CD14-positive monocyte (primary cell): ENCODE measurements around the gene PADI6. TPM values are rescaled to one million over a fixed set of nuclear protein-coding genes. Genes with fewer than 3 reads are reported as not detected.
A peak's percentile ranks its signal among the peaks of the same experiment; 100 is the strongest.

Experiments
- DNase-seq, 3 donors: peaks; one replicate each; pipeline ENCODE4 v3.0.0-alpha.2; 2011 to 2022
- H2AFZ ChIP-seq: 2 replicates; pipeline ENCODE4 v1.6.0; 2012; ENCODE audit warnings: mild to moderate bottlenecking, low read depth, low read length, inconsistent platforms; ENCODE audit not compliant: insufficient read depth, poor library complexity, severe bottlenecking
- H3K27ac ChIP-seq, 2 donors: 1 replicate in 1 of 2; 2 replicates in 1 of 2; pipeline ENCODE4 v1.5.1; 2012 to 2013; ENCODE audit warnings: low read length in 2 of 2, control low read depth in 1 of 2, inconsistent platforms in 1 of 2, low read depth in 1 of 2, mild to moderate bottlenecking in 1 of 2
- H3K27me3 ChIP-seq, 2 donors: one replicate each; pipeline versions ENCODE4 v1.6.0 to v1.6.1; 2011 to 2013; ENCODE audit warnings: low read length in 2 of 2; ENCODE audit not compliant: control insufficient read depth in 2 of 2, insufficient read depth in 2 of 2
- H3K36me3 ChIP-seq, 2 donors: replicated peaks in 1 of 2; 1 replicate in 1 of 2; 2 replicates in 1 of 2; pipeline versions ENCODE4 v1.5.1 to v1.6.1; 2012 to 2013; ENCODE audit warnings: low read length in 2 of 2, control low read depth in 1 of 2, inconsistent platforms in 1 of 2, mild to moderate bottlenecking in 1 of 2; ENCODE audit not compliant: insufficient read depth in 2 of 2, control insufficient read depth in 1 of 2
- H3K4me1 ChIP-seq, 2 donors: 1 replicate in 1 of 2; 2 replicates in 1 of 2; pipeline versions ENCODE4 v1.5.1 to v1.6.1; 2012 to 2013; ENCODE audit warnings: low read length in 2 of 2, control low read depth in 1 of 2, inconsistent platforms in 1 of 2, mild to moderate bottlenecking in 1 of 2, moderate library complexity in 1 of 2; ENCODE audit not compliant: insufficient read depth in 2 of 2, control insufficient read depth in 1 of 2
- H3K4me2 ChIP-seq: replicated peaks from 2 replicates; pipeline ENCODE3; 2012; ENCODE audit warnings: low read length, moderate library complexity, mild to moderate bottlenecking; ENCODE audit not compliant: poor library complexity, severe bottlenecking; ENCODE audit errors: extremely low read depth
- H3K4me3 ChIP-seq, 3 experiments: fragments of 200-600 bp in 1 of 3; sonication (generic) in 1 of 3; replicated peaks in 1 of 3; 1 replicate in 2 of 3; 2 replicates in 1 of 3; pipeline ENCODE4 v1.5.1; 2011 to 2013; ENCODE audit warnings: low read length in 3 of 3, mild to moderate bottlenecking in 3 of 3, control low read depth in 2 of 3, low read depth in 2 of 3, inconsistent platforms in 1 of 3, moderate library complexity in 1 of 3
- H3K79me2 ChIP-seq: 2 replicates; pipeline ENCODE4 v1.6.0; 2012; ENCODE audit warnings: mild to moderate bottlenecking, control low read depth, inconsistent platforms, low read length, moderate library complexity; ENCODE audit not compliant: insufficient read depth
- H3K9ac ChIP-seq: 2 replicates; pipeline ENCODE4 v1.6.0; 2017; ENCODE audit warnings: low read length, mild to moderate bottlenecking; ENCODE audit not compliant: insufficient read depth, poor library complexity, severe bottlenecking
- H3K9me3 ChIP-seq, 2 donors: replicated peaks in 1 of 2; 1 replicate in 1 of 2; 2 replicates in 1 of 2; pipeline versions ENCODE4 v1.5.1 to v1.6.1; 2012 to 2013; ENCODE audit warnings: low read length in 2 of 2, control low read depth in 1 of 2; ENCODE audit not compliant: control insufficient read depth in 1 of 2, insufficient read depth in 1 of 2
- H4K20me1 ChIP-seq: 2 replicates; pipeline ENCODE4 v1.6.0; 2012; ENCODE audit warnings: mild to moderate bottlenecking, low read length, control low read depth, moderate library complexity; ENCODE audit not compliant: insufficient read depth
- H3K27ac Mint-ChIP-seq, 7 donors: one replicate each; pipeline ENCODE4 v1.8.0; 2020; ENCODE audit warnings: mild to moderate bottlenecking in 7 of 7, mixed read lengths in 7 of 7, moderate library complexity in 6 of 7, inconsistent platforms in 2 of 7
- H3K27me3 Mint-ChIP-seq, 3 donors: one replicate each; pipeline ENCODE4 v1.8.0; 2021 to 2022; ENCODE audit warnings: low read depth in 3 of 3, mild to moderate bottlenecking in 3 of 3, mixed read lengths in 3 of 3, moderate library complexity in 3 of 3, inconsistent platforms in 1 of 3
- H3K36me3 Mint-ChIP-seq, 2 donors: one replicate each; pipeline ENCODE4 v1.8.0; 2020; ENCODE audit warnings: mixed read lengths in 2 of 2, inconsistent platforms in 1 of 2, mild to moderate bottlenecking in 1 of 2
- H3K4me1 Mint-ChIP-seq: one replicate; pipeline ENCODE4 v1.8.0; 2020; ENCODE audit warnings: mild to moderate bottlenecking, mixed read lengths
- H3K4me3 Mint-ChIP-seq, 2 donors: one replicate each; pipeline ENCODE4 v1.8.0; 2020; ENCODE audit warnings: mild to moderate bottlenecking in 2 of 2, mixed read lengths in 2 of 2, moderate library complexity in 1 of 2
- H3K9me3 Mint-ChIP-seq, 7 donors: one replicate each; pipeline ENCODE4 v1.8.0; 2020 to 2022; ENCODE audit warnings: mixed read lengths in 7 of 7, mild to moderate bottlenecking in 6 of 7, moderate library complexity in 6 of 7, inconsistent platforms in 2 of 7
- WGBS: methylation state at CpG from one replicate; pipeline ENCODE4 v1.1.5; 2013; ENCODE audit warnings: missing lambda C conversion rate; ENCODE audit not compliant: insufficient coverage; 5-methylcytosine and 5-hydroxymethylcytosine counted together
- intact Hi-C, 2 donors: fragments of 100-400 bp; cut with micrococcal nuclease; formaldehyde crosslinking; loops; one replicate each; pipeline versions ENCODE4 v1.15.0 to v1.15.1; 2023
- polyA plus RNA-seq, 3 donors: library from polyadenylated mRNA; depleted of rRNA in 1 of 3; unstranded in 2 of 3; stranded (reverse) in 1 of 3; fragments of 300-500 nt in 2 of 3; fragments of >200 nt in 1 of 3; fragmentation: Illumina TruSeq in 2 of 3; gene quantifications; 1 replicate in 2 of 3; 2 replicates in 1 of 3; pipeline ENCODE4 v1.2.3, GENCODE V29; 2012 to 2021
- TF ChIP-seq, protein P1 (sequence below): fragments of 200-600 bp; IDR thresholded peaks from one replicate; pipeline ENCODE4 v1.8.0; 2022; ENCODE audit warnings: antibody characterized with exemption, mild to moderate bottlenecking

Gene PADI6
- polyA plus RNA-seq, 3 donors: 0.66 to 0.83 (median 0.78) TPM

GRCh38 chr1:17427696-17428660, 56.0 kb downstream of the PADI6 start:
- Histone ChIP-seq H2AFZ (no peak overlapping the region), H3K9ac (no peak overlapping the region), H3K4me1 (peaks cover 18 to 23% of the 10 kb centered on the region in 2 donors), H3K27me3 (no peaks in the 10 kb centered on the region), H3K9me3 (no peaks in the 10 kb centered on the region), H3K4me2 (no peak overlapping the region), H4K20me1 (peaks cover 85% of the 10 kb centered on the region), H3K36me3 (peaks cover 67 to 72% of the 10 kb centered on the region in 2 donors), H3K27ac (peak overlapping the region in 1 of 2 donors; percentile 23), H3K4me3 (no peak overlapping the region), H3K79me2 (peaks cover 90% of the 10 kb centered on the region)
- Mint-ChIP-seq H3K36me3 (peaks cover 63 to 79% of the 10 kb centered on the region in 2 donors), H3K9me3 (no peaks in the 10 kb centered on the region), H3K27ac (peak overlapping the region in 2 of 7 donors; percentile 30 to 83), H3K4me1 (peaks cover 24% of the 10 kb centered on the region), H3K27me3 (no peaks in the 10 kb centered on the region), H3K4me3 (no peak overlapping the region)
- TF ChIP-seq, protein P1, sequence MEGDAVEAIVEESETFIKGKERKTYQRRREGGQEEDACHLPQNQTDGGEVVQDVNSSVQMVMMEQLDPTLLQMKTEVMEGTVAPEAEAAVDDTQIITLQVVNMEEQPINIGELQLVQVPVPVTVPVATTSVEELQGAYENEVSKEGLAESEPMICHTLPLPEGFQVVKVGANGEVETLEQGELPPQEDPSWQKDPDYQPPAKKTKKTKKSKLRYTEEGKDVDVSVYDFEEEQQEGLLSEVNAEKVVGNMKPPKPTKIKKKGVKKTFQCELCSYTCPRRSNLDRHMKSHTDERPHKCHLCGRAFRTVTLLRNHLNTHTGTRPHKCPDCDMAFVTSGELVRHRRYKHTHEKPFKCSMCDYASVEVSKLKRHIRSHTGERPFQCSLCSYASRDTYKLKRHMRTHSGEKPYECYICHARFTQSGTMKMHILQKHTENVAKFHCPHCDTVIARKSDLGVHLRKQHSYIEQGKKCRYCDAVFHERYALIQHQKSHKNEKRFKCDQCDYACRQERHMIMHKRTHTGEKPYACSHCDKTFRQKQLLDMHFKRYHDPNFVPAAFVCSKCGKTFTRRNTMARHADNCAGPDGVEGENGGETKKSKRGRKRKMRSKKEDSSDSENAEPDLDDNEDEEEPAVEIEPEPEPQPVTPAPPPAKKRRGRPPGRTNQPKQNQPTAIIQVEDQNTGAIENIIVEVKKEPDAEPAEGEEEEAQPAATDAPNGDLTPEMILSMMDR: no peak
- intact Hi-C loops: loop anchor here in 1 of 2 donors (5.0 kb wide), 1 partner anchor 54 kb away; no protein-coding TSS in a partner anchor
- no peak for DNase-seq
- WGBS: 92% methylated on average over 16 of the region's 21 CpGs

DNA sequence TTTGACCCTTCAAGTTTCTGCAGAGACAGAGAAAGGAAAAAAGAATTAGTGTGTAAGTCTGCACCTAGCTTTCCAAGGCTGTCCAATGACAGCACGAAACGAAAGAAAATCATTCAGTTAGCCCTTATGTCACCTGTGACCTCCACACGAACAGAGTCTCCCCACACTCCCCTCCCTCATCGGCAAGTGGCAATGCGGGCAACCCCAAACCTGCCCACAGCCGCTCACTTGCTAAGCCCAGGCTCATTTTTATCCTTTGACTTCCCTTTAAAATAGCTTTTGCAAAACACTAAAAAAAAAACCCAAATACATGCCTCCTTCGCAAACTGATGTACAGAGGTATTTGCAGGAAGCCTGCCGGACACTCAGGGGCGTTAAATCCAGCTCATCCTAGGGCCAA, 57.2 kb downstream of the PADI6 start:
- Mint-ChIP-seq H3K4me1 (peaks cover 35% of the 10 kb centered on the region), H3K36me3 (peaks cover 63 to 78% of the 10 kb centered on the region in 2 donors), H3K27ac (peak overlapping the region in 5 of 7 donors; percentile 22 to 79 (median 47)), H3K9me3 (no peaks in the 10 kb centered on the region), H3K4me3 (no peak overlapping the region), H3K27me3 (no peaks in the 10 kb centered on the region)
- H3K4me3 ChIP-seq: no peak overlapping the region
- H3K27me3 ChIP-seq: no peaks in the 10 kb centered on the region
- no peak for DNase-seq
- H3K9me3 ChIP-seq: no peaks in the 10 kb centered on the region
- 89% methylated on average over 5 of the region's 9 CpGs for WGBS
- H3K79me2 ChIP-seq: peaks cover 90% of the 10 kb centered on the region
- peaks cover 85% of the 10 kb centered on the region for H4K20me1 ChIP-seq
- no peak overlapping the region for H3K4me2 ChIP-seq
- H3K9ac ChIP-seq: no peak overlapping the region
- peaks cover 30 to 35% of the 10 kb centered on the region in 2 donors for H3K4me1 ChIP-seq
- TF ChIP-seq, protein P1: no peak
- peaks cover 59 to 71% of the 10 kb centered on the region in 2 donors for H3K36me3 ChIP-seq
- H2AFZ ChIP-seq: no peak overlapping the region
- peak overlapping the region in 1 of 2 donors; percentile 21 for H3K27ac ChIP-seq
- intact Hi-C loops: loop anchor here in 1 of 2 donors (5.0 kb wide), 1 partner anchor 53 kb away; no protein-coding TSS in a partner anchor
